ENCODE results near the gene ARID4B.
"Not testable (repeated sequence)": the region's sequence is repeated elsewhere in the genome, so short reads cannot be mapped to it uniquely, and the experiment has no call there.

GRCh38 chr1:235364189-235364588 is 36.2 kb upstream of the ARID4B start:
- TF ChIP-seq CTCF (IDR thresholded peaks at IDR 0.05); EP300 (IDR thresholded peaks at IDR 0.05); POLR2A (IDR thresholded peaks at IDR 0.05; ENCODE audit: low read length); PBX3 (IDR thresholded peaks at IDR 0.05); USF2 (IDR thresholded peaks at IDR 0.05); JUNB (IDR thresholded peaks at IDR 0.05); CHD4 (IDR thresholded peaks at IDR 0.05; ENCODE audit: borderline replicate concordance); NPAS2 (CRISPR knock-in tag; IDR thresholded peaks at IDR 0.05; ENCODE audit: borderline replicate concordance); CHD2 (IDR thresholded peaks at IDR 0.05; ENCODE audit: low read length, partially characterized antibody); PHF8 (IDR thresholded peaks at IDR 0.05; ENCODE audit: borderline replicate concordance, low read depth); REST (IDR thresholded peaks at IDR 0.05); RAD21 (conservative IDR thresholded peaks at IDR 0.05 in 1 of 2, IDR thresholded peaks at IDR 0.05 in 1 of 2); HDAC2 (IDR thresholded peaks at IDR 0.05): not testable (repeated sequence)
